Measurements from ENCODE around the gene FOXP2.
"Not testable (repeated sequence)": the region's sequence is repeated elsewhere in the genome, so short reads cannot be mapped to it uniquely, and the experiment has no call there.

FOXP2 gene

DNA sequence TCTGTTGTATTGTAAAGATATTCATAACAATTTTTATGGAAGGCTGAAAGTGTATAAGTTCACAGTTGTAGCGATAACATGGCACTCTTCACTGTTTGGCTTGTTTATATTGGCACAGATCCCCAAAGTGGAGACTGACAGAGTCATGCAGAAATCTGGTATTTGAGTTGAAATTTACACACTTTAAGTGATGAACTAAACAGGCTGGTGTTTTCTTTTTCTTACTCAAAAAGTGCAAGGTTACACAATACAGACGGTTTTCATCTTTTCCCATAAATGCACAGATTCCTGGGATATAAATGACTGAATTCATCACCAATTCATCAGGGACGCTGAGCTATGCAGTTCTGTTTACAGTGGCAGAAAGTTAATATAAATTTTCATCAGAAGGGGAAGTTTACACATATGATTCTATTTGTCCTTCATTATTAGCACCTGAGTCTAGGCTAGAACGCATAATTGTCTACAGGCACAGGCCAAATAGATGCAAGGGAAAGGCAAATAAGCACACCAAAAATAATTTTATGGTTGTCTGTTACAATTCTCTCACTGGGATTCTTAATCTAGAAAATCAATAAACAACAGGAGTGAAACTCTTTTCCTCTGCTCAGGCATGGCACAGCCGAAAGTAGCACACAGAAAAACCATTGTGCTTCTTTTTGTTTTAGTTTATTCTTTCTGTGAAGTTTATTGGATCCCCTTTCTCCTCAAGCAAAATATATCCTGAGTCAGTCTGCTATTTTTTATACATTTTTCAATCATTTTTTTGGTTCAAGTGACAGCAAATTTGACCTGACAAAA lies 88.0 kb downstream of the FOXP2 start:
- no peak for DNase-seq (ENCODE audit: low read depth in 2 of 2)

DNA sequence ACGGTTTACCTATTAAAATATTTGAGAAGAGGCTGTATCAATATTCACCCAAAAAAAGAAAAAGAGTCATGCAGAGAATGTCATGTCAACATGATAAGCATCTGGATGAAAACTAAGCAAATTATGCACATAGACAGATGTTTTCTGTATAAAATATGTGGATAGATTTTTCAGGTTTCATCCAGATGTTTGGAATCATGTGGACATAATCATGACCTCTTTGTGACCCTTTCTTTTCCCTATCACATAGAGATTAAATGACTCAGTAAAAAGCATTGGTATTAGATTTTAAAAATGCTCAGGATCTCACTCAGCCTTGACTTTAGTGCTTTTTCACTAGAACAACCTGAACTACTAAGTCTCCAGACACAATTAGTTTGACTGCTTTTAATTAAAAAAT lies 90.0 kb downstream of the FOXP2 start:
- DNase-seq (ENCODE audit: low read depth in 2 of 2): no peak

GRCh38 chr7:114507381-114507780 lies 92.8 kb downstream of the FOXP2 start:
- DNase-seq (ENCODE audit: low read depth in 2 of 2): no peak

GRCh38 chr7:114508086-114508485 lies 93.5 kb downstream of the FOXP2 start:
- no peak for DNase-seq (ENCODE audit: low read depth in 2 of 2)

DNA sequence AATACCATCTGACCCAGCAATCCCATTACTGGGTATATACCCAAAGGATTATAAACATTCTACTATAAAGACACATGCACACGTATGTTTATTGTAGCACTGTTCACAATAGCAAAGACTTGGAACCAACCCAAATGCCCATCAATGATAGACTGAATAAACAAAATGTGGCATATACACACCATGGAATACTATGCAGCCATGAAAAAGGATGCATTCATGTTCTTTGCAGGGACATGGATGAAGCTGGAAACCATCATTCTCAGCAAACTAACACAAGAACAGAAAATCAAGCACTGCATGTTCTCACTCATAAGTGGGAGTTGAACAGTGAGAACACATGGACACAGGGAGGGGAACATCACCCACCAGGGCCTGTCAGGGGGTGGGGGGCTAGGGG lies 96.2 kb downstream of the FOXP2 start:
- not testable (repeated sequence) for DNase-seq (ENCODE audit: low read depth in 2 of 2)

DNA sequence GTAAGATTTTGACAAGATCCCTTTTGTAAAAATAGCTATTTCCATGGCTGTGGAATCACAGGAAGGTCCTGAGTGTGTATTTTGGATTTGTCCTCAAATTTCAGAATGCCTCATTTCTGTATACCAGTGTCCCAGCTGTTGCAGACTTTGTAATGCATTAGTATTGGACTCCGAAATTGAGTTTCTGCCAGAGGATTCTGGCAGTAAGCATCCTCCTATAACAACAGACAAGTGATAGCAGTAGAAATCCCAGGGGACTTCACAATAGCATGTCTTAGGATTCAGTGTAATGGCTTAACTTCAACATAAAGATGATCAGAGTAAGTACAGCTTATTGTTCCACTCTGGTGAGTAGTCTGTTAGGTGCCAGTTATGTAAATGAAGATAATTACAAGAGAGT lies 104.6 kb downstream of the FOXP2 start:
- no peak for DNase-seq (ENCODE audit: low read depth in 2 of 2)

DNA sequence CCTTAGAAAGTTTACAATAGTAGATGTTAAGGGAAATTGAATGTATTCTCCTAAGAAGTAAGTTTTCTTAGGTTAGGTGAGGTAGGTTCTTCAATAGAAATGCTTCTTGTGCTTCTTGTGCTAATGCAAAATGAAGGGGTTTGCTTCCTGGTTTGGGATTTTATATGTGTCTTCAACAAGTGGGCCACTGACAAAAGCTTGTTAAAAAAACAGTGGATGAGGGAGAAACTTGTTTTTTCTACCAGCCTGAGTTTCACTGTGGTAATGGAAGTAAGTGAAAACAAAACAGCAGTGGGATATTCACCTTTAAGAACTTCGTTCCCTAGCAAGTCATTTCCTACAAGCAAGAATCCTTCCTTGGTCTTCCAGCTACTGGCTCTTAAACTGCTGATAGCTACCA lies 107.5 kb downstream of the FOXP2 start:
- DNase-seq (ENCODE audit: low read depth in 2 of 2): no peak

- no peak for DNase-seq (ENCODE audit: low read depth in 2 of 2)
Observed at GRCh38 chr7:114527589-114527988, 113.0 kb downstream of the FOXP2 start.

DNA sequence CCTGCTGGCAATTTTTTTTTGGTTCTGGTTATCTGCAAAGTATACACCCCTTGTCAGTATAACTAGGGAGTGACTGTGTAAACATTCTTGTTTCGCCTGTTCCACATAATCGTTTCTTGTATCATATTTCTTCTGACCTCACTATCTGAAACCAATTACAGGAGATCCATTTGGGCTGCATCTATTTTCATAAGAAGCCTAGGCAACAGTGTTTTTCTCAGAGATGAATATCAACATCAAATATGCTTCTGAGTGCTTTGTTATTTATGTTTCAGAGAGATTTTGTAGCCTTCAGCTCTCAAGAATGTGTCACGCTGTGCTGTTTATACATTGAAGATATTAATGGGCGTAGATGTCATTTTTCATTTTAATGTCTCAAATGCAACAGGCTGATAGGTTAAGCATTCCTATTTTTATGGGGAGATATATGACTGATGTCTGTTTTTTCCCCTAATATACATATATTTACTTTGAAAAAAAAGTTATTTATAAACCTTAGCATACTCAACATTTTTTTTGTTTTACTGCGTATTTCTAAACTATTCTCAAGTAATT lies 115.5 kb downstream of the FOXP2 start:
- no peak for DNase-seq (ENCODE audit: low read depth in 2 of 2)

DNA sequence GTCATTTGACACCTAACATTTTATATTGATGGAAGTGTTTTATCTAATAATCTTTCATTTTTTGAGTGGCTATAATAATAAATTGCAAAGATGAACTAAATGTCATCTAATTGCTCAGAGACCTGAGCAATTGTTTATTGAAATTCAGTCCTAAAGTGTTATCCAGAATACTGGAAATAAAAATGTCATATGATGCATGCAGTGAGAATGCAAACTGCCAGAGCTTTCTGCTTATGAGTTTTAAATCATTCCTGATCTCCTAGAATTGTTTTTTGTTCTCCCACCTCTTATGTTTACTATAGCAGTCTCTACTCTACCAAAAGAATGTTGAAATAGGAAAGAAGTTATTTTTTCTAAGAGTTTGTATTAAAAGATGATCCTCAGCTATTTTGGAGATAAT lies 116.7 kb downstream of the FOXP2 start:
- no peak for DNase-seq (ENCODE audit: low read depth in 2 of 2)

DNA sequence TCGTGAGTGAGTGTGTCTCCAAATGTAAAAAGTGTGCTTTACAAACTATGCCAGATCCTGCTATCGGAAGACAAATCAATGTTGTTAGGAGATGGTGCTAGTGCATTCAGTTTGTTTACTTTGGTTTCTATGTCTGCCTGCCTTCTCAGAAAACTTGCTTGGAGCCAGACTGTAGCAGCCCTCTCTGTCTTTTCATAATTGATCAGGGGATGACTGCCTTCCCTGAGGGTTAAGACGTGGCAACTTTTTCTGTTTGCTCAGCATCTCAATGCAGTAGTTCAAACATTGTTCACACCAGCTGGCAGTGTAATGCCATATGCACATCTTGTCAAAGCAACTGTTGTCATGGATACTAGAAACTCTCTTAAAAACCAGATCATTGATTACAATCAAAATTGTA lies 118.5 kb downstream of the FOXP2 start:
- no peak for DNase-seq (ENCODE audit: low read depth in 2 of 2)

DNA sequence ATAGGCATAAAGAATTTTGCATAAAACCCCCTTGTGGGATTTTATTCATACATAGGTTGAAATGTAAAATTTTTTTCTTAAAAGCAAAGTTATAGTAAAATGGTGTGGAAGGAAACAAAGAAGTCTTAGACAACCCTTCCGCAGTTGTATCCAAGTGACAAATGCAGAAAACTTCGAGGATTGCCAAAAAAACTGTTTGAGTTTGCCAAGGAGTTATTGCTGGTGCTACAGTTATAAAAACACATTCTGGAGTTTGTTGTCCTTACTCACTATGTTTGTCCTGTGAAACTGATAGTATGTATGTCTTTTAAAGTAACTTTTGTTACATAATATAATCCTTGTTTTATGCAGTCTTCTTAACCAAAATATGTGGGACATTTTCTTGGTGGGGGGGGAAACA lies 120.3 kb downstream of the FOXP2 start:
- DNase-seq (ENCODE audit: low read depth in 2 of 2): no peak

DNA sequence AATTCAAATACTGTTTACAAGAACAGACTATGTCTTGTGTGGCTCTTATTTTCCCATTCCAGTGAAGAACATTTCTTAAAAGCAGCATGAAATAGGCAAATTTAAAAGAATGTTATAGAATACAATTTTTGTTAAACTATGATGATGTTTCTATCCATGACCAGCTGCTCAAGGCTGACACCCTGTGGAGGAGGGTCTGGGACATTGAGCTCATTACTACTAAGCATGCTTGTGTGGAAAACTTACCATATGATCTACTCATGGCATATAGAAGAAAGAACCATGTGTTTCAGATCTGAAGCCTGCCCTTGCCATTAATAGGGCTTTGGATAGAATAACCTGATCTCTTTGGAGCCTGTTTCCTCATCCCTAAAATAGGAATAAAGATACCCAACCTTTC lies 125.0 kb downstream of the FOXP2 start:
- DNase-seq (ENCODE audit: low read depth in 2 of 2): no peak

DNA sequence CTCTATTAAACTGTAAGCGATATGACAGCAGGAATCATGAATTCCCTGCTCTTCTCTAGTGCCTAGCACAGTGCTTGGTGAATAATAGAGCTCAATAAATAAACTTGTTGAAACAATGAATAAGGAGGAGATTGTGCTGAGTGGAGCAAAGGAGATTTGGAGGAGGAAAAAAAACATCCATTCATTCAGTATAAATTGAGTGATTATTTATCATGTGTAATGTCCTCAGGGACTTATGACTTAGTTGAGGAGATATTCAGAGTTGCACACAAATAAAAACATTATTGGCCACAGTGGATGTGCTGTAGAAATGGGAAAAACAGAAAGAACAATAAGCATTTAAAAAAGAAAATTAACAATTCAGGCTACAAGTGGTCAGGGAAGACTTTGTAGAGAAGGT lies 125.7 kb downstream of the FOXP2 start:
- DNase-seq (ENCODE audit: low read depth in 2 of 2): no peak

DNA sequence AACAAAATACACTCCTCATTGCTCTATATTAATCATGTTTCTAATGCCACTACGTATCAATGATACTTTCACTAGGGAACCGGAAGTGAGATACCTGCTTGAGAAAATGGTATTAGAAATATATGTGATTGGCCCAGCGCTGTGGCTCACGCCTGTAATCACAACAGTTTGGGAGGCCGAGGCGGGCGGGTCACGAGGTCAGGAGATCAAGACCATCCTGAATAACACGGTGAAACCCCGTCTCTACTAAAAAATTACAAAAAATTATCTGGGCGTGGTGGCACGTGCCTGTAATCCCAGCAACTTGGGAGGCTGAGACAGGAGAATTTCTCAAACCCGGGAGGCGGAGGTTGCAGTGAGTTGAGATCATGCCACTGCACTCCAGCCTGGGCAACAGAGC lies 132.7 kb downstream of the FOXP2 start:
- not testable (repeated sequence) for DNase-seq (ENCODE audit: low read depth in 2 of 2)

- DNase-seq (ENCODE audit: low read depth in 2 of 2): no peak
Observed at GRCh38 chr7:114548081-114548980, 133.7 kb downstream of the FOXP2 start.

DNA sequence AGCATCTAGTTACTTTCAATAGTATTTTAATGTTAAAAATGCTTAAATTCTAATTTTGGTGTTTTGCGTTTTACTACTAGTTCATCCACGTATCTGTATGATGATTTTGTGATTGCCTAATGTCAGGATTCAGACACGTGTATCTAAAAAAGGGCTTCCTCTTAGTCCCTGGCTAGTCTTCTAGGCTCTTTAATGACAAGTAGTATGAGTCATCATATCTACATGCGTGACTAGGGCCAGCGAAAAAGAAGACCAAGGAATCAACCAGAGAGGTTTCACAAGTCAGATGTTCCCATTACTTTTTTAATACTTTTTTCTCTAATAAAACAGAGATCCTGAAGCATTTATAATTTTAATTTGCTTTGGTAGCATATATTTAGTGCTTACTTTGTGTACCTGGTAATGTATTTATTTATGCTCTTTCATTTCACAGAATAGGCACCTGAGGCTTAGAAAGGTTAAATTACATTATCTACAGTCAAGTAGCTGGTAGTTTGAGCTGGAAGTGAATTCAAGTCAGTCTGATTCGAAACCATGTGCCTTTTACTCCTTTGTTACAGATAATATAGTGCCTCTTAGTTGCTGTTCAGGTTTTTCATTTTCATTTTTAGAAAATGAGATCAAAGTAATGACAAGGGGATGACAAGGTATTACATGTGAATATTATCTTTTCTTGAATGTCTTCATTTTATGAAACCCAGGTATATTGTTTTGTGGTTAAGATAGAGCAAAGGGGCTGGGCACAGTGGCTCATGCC lies 140.3 kb downstream of the FOXP2 start:
- no peak for DNase-seq (ENCODE audit: low read depth in 2 of 2)

DNA sequence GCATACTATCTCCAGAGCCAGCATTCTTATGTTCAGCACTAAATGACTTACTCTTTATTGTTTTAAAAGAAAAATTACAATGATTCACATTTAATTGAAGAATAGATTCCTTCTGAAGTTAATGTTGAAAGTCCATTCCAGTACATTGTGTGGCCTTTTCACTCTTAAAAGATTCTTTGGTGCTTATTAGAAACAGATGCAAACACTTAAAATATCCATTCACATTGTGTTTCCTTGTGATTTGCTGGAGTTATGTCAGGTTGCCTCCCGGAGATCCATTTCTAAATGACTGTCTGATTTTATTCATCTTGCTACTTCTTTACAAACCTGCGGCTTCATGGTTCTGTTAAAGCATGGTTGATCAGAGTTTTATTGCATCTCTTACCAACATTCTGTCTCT lies 152.8 kb downstream of the FOXP2 start:
- DNase-seq (ENCODE audit: low read depth in 2 of 2): no peak

DNA sequence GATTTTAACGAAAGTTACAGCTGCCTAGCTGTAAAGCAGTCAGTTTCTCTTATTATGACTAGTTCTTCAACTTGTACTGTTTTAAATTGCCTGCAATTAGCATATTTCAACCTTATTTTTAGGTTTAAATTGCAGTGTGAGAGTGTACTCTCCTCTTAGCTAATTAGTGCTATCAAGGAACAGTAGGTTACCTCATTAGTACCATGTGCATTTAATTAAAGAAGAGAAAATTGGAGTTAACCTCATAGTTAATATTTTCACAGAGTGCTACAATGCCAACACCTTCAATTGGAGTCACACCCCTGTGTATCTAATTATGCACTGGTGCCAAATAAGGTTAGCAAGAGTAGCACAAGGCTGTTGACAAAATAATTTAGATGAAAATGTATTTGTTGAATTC lies 154.6 kb downstream of the FOXP2 start:
- no peak for DNase-seq (ENCODE audit: low read depth in 2 of 2)

GRCh38 chr7:114574384-114574783 lies 159.8 kb downstream of the FOXP2 start:
- no peak for DNase-seq (ENCODE audit: low read depth in 2 of 2)

DNA sequence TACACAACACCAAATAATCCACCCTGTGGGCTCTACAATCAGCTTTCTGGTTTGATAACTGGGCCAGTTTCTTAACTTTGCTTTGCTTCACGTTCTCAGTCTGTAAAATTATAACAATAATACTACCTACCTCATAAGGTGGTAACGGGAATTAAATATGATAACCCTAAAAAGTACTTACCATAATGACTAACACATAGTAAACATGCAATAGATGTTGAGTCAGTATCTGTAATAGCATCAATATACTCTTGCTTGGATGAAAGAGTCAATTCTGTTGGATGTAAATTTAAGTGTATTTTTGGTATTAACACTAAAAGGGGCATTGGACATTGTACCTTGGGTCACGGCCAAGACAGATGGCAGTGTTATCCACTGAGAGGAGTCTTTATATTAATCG lies 160.5 kb downstream of the FOXP2 start:
- no peak for DNase-seq (ENCODE audit: low read depth in 2 of 2)

DNA sequence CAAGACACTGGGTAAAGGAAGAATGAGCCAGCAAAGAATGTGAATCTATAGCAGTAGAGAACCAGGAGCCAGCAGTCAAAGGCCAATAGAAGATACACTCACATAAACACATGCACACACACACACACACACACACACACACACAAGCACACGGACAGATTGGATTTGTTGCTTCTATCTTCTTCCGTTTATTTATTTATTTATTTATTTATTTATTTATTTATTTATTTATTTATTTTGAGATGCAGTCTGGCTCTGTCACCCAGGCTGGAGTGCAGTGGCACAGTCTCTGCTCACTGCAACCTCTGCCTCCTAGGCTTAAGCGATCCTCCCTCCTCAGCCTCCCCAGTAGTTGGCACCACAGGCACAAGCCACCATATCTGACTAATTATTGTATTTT lies 166.3 kb downstream of the FOXP2 start:
- not testable (repeated sequence) for DNase-seq (ENCODE audit: low read depth in 2 of 2)
